HFF-Myc (cell line): ENCODE measurements around the gene TOM1L2.
A peak's percentile ranks its signal among the peaks of the same experiment; 100 is the strongest.

Experiments
- DNase-seq: peaks from one replicate; pipeline ENCODE4 v3.0.0-alpha.2; 2011; ENCODE audit warnings: low read depth; ENCODE audit errors: extremely low read depth
- H3K4me3 ChIP-seq: replicated peaks from 2 replicates; pipeline ENCODE4 v1.5.1; 2011; ENCODE audit warnings: low read depth, mild to moderate bottlenecking, control low read depth, low read length
- TF ChIP-seq, protein P1 (sequence below): IDR thresholded peaks from 2 replicates; pipeline ENCODE4 v1.5.1; 2012; ENCODE audit warnings: mild to moderate bottlenecking, low read depth, low read length, control low read depth; ENCODE audit errors: missing control alignments

The TOM1L2 gene

DNA sequence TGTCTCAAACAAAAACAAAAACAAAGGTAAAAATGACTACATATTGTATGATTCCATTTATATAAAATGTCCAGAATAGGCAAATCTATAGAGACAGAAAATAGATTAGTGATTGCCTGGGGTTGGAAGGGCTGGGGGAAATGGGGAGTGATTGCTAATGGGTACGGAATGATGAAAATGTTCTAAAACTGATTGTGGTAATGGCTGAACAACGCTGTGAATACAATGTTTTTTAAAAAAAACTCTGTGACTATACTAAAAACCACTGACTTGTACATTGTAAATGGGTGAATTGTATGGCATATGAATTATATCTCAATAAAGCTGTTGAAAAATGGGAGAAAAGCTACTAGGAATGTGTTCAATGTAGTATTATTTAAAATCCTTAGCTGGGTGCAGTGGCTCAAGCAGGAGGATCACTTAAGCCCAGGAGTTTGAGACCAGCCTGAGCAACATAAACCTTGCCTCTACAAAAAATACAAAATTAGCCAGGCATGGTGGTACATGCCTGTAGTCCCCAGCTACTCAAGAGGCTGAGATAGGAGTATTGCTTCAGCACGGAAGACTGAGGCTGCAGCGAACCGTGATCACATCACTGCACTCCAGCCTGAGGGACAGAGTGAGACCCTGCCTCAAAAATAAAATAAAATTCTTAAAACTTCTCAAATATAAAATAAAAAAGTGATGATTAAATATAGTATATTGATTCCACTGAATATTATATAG lies 47.9 kb downstream of the TOM1L2 start:
- DNase-seq, result no peak
- no peak overlapping the region for H3K4me3 ChIP-seq

GRCh38 chr17:17922070-17922614 lies 50.1 kb downstream of the TOM1L2 start:
- TF ChIP-seq, protein P1, sequence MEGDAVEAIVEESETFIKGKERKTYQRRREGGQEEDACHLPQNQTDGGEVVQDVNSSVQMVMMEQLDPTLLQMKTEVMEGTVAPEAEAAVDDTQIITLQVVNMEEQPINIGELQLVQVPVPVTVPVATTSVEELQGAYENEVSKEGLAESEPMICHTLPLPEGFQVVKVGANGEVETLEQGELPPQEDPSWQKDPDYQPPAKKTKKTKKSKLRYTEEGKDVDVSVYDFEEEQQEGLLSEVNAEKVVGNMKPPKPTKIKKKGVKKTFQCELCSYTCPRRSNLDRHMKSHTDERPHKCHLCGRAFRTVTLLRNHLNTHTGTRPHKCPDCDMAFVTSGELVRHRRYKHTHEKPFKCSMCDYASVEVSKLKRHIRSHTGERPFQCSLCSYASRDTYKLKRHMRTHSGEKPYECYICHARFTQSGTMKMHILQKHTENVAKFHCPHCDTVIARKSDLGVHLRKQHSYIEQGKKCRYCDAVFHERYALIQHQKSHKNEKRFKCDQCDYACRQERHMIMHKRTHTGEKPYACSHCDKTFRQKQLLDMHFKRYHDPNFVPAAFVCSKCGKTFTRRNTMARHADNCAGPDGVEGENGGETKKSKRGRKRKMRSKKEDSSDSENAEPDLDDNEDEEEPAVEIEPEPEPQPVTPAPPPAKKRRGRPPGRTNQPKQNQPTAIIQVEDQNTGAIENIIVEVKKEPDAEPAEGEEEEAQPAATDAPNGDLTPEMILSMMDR, result no peak
- no peak overlapping the region for H3K4me3 ChIP-seq
- no peak for DNase-seq

More for the DNA sequence above, 47.9 kb downstream of the TOM1L2 start:
- TF ChIP-seq, protein P1, result no peak

DNA sequence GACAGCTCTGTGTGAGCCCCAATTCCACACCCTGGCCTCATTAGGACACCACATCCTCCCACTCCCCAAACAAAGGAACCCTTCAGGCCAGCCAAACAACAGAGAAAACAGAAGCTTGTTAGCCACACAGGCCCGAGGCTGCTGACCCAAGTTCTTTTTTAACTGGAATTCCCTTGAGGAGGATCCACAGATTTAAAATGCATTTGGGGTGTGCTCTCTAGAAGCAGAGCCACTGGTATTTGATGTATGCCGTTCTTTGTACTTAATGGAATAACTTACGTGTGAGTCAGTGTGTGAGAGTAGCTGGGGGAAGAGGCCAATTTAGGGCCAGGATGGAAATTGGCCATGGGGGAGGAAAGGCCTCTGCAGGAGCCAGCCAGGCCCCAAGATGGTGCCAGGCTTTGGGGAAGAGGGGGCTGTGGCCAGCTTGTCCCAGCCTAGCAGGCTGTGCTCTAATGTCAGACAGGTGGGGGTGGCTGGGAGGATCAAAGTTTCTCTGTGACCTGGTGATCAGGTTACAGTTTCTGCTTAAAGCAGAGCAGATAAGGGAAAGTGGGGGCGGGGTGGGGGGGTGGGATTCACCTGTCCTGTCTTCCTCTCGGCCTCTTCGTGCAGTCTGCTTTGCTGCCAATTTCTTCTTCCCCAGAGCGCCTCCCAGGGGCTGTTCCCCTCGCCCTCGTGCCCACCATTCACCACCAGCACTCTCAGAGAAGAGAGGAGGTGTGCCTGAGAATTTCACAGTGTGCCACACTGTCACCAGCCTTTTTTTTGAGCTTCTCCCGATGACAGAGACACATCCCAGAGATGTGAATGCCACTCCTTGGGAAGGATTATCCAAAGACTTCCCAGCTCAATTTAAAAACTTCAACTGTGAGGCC lies 50.8 kb downstream of the TOM1L2 start:
- no peak overlapping the region for H3K4me3 ChIP-seq
- TF ChIP-seq, protein P1, result no peak
- peak; percentile 84 for DNase-seq

GRCh38 chr17:17919169-17920107 lies 52.8 kb downstream of the TOM1L2 start:
- peak; percentile 58 for DNase-seq
- TF ChIP-seq, protein P1, result peak; percentile 92
- H3K4me3 ChIP-seq, result no peak overlapping the region

DNA sequence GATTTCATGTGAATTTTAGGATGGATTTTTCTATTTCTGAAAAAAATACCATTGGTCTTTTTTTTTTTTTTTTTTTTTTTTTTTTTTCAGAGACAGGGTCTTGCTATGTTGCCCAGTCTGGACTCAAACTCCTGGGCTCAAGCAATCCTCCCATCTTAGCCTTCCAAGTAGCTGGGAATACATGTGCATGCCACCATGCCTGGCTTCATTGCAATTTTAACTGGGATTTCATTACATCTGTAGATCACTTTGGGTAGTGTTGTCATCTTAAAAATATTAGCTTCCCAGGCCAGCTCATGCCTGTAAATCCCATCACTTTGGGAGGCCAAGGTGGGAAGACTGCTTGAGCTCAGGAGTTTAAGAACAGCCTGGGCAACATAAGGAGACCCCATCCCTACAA lies 54.8 kb downstream of the TOM1L2 start:
- TF ChIP-seq, protein P1, result no peak

GRCh38 chr17:17915183-17915582 lies 57.0 kb downstream of the TOM1L2 start:
- TF ChIP-seq, protein P1, result no peak
- DNase-seq, result no peak
- no peak overlapping the region for H3K4me3 ChIP-seq

More for the DNA sequence above, 54.8 kb downstream of the TOM1L2 start:
- H3K4me3 ChIP-seq, result no peak overlapping the region
- DNase-seq, result no peak
